HG02763 (cell line): Measurements from ENCODE around the gene TMEM132C.

Experiments used
- ATAC-seq: cut with Tn5 transposase; IDR thresholded peaks from one replicate; pipeline ENCODE4 v1.9.1; 2021; ENCODE audit warnings: mild to moderate bottlenecking, moderate library complexity; ENCODE audit not compliant: unreplicated experiment

TMEM132C gene

DNA sequence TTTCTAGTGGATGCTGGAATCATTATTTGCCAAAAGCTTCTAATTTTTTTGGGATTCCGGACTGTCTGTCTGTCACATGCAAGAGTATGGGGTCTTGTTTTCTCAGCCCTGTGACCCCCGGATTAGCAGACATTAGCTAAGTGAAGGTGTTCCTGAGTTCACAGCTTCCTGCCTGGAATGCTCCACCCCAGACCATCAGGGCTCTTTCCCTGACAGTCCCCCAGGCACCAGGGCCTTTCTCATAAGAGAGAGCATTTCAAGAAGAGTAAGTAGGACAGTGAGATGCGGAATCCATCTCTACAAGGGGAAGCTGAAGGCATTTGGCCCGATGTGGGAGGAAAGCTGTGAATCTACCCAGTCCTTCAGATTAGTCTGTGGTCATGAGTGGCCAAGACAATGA lies 427.5 kb downstream of the TMEM132C start:
- no peak for ATAC-seq

DNA sequence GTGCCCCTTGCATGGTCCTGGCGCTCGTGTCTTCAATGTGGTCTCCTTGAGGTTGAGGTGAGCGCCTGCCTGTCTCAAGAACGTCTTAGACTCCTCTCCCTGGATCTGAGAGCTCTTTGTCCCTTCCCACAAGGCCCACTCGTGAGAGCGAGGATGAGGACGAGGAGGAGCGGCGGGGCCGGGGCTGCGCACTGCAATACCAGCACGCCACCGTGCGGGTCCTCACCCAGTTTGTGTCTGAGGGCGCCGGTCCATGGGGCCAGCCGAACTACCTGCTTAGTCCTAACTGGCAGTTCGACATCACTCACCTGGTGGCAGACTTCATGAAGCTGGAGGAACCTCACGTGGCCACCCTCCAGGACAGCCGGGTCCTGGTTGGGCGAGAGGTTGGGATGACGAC lies 428.7 kb downstream of the TMEM132C start:
- ATAC-seq, result no peak

DNA sequence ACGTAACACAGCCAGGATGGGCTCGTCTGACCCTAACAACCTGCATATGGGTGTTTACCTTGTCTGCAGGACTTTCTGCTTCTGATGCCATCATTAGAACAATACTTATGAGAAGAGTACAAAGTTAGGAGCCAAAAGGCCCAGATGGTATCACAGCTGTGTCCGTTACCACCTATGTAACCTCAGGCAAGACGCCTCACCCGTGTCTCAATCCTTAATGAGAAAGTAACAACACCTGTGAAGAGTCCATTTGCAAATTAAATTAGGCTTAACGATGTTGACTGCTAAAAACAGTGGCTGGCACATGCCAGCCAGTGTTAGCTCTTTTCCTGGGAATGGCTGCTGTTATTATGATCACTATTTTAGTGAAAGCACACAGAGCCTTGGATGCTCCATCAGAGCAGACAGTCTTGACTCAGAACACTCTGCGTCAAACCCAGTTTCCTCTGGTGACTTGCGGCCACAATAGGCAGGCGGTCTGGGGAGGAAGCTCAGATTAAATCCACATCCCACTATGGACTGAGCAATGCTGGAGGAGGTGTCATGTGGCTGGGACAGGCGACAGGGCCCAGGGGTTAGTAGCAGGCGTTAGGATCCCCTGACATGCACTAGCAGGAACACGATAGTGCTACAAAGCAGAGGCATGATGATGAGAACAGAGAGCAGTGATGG lies 431.5 kb downstream of the TMEM132C start:
- ATAC-seq, result no peak

DNA sequence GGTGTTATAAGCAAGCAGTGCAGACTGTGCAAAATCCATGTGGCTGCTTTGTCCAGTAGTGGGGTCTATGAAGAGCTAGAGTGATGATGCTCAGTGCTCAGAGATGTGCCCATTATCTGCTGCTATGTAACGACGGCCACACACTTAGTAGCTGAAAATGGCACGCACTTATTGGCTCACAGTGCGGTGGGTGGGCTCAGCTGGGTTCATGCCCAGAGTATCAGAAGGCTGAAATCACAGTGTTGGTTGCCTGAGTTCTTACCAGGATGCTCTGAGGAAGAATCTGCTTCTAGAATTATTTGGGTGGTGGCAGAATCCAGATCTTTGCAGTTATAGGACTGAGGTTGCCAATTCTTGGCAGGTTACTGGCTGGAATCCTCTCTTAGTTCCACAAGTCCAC lies 432.1 kb downstream of the TMEM132C start:
- no peak for ATAC-seq

- no peak for ATAC-seq
Observed at GRCh38 chr12:128702371-128702770, 435.4 kb downstream of the TMEM132C start.

DNA sequence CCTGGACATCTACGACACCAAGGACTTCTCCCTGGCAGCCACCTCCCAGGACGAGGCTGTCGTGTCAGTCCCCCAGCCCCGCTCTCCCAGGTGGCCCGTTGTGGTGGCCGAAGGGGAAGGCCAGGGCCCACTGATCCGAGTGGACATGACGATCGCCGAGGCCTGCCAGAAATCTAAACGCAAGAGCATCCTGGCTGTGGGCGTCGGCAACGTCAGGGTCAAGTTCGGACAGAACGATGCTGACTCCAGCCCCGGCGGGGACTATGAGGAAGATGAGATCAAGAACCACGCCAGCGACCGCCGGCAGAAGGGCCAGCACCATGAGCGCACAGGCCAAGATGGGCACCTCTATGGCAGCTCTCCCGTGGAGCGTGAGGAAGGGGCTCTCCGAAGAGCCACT lies 438.2 kb downstream of the TMEM132C start:
- ATAC-seq, result no peak

- no peak for ATAC-seq
Observed at GRCh38 chr12:128707488-128707887, 440.5 kb downstream of the TMEM132C start.

GRCh38 chr12:128708789-128709188 lies 441.8 kb downstream of the TMEM132C start:
- ATAC-seq, result no peak

GRCh38 chr12:128709660-128710059 lies 442.7 kb downstream of the TMEM132C start:
- ATAC-seq, result no peak

- no peak for ATAC-seq
Observed at GRCh38 chr12:128711486-128711885, 444.5 kb downstream of the TMEM132C start.

DNA sequence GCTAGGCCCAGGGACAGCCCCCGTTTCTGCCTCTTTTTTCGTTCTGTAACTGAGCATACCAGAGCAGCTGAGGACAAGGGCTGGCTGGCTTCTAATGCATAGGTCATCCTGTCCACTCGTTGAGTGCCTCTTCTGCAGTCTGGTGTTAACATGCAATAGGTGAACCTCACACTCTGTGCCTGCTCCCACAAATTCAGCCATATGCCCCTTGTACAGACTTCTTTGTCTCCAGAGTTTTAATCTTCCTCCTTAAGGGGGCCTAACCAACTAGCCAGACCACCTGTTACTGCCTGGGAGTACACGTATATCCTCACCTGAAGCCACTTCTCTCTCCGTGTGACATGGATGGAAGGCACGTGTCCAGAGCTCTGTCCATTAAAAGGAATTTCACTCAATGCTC lies 445.7 kb downstream of the TMEM132C start:
- no peak for ATAC-seq

GRCh38 chr12:128715485-128715884 lies 448.5 kb downstream of the TMEM132C start:
- no peak for ATAC-seq

- ATAC-seq, result no peak
Observed at GRCh38 chr12:128724468-128725046, 457.6 kb downstream of the TMEM132C start.

DNA sequence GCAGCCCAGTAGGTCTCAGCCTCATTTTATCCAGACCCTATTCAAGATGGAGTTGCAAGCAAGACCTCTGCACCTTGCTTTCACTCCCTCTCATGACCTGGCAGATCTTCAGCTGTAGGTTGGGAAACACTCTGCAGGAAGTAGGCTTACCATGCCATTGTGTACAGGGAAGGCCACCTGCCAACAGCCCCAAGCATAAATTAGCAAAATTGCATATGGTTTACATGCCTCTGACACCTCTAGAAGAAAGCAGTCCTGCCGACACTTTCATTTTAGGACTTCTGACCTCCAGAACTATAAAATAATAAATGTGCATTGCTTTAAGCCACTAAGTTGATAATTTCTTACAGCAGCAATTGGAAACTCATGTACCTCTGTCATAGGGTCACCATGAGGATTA lies 459.9 kb downstream of the TMEM132C start:
- ATAC-seq, result no peak

DNA sequence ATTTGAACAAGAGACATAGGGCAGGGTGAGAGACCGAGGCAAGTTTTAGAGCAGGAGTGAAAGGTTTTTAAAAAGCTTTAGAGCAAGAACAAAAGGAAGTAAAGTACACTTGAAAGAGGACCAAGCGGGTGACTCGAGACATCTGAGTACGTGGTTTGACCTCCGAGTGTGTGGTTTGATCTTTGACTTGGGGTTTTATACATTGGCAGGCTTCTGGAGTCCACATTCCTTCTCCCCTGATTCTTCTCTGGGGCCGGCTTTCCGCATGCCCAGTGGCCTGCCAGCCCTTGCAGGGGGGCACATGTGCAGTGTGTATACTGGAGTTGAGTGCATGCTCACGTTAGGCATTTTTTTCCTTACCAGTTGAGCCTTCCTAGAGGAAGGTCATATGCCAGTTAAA lies 460.5 kb downstream of the TMEM132C start:
- ATAC-seq, result no peak

DNA sequence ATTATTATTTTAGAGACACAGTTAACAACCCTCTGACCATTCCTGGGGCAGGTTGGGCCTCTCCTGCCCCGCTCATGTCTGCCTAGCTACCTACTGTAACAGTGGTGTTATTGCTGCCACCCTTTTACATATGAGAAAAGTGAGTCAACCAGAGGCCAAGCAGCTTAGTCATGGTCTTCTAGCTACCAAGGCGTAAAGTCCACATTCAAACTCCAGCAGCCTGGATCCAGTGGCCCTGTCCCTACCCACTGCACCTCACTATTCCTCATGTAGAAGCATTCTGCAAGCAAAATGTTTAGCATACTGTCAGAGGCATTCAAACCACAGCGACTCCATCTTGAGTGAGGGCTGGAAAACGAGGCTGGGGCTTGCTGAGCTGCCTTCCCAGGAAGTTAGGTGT lies 461.0 kb downstream of the TMEM132C start:
- ATAC-seq, result no peak

- no peak for ATAC-seq
Observed at GRCh38 chr12:128729628-128730121, 462.7 kb downstream of the TMEM132C start.

- ATAC-seq, result no peak
Observed at GRCh38 chr12:128734371-128734770, 467.4 kb downstream of the TMEM132C start.

DNA sequence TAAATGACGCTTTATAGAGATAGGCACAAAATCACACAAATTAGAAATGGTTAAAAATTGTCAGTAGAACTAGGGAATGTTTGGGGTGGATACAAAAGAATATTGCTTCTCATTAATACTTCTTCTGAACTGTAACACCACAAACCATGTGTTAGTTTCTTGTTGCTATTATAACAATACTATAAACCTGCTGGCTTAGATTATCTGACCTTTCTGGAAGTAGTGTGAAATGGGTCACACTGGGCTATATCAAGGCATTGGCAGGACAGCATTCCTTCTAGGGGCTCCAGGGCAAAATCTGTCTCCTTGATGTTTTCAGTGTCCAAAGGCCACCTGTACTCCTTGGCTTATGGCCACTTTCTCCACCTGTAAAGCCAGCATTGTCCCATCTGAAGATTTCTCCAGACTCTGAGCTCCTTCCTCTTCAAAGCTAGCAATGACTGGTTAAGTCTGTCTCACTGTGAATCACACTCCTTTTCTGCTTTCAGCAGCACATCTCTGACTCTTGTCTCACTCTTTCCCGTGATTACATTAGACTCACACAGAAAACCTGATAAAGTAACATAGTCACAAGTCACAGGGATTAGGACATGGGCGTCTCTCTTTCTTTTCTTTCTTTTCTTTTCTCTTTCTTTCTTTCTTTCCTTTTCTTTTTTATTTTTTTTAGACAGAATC lies 470.5 kb downstream of the TMEM132C start:
- ATAC-seq, result no peak

GRCh38 chr12:128743916-128744315 lies 476.9 kb downstream of the TMEM132C start:
- no peak for ATAC-seq

GRCh38 chr12:128745772-128746689 lies 479.1 kb downstream of the TMEM132C start:
- ATAC-seq, result no peak
